MCF 10A (cell line): ENCODE data around the gene WNT3A. TPM values are rescaled to one million over a fixed set of nuclear protein-coding genes. Genes with fewer than 3 reads are reported as not detected.

Experiments
- BruUV-seq: library from RNA; stranded (reverse); fragments of 400-500 nt; replicated peaks from 2 replicates; lab custom pipeline; 2021; lab: Mats Ljungman, UMichigan
- CTCF ChIA-PET: fragments of 300-600 bp; sonication (Branson Sonifier 250); formaldehyde crosslinking; extraction: SDS; loops from one replicate; lab custom pipeline; 2021; ENCODE audit warnings: antibody characterized with exemption, inconsistent platforms; lab: Yijun Ruan, JAX
- POLR2A ChIA-PET: fragments of 300-600, 350-650 bp; sonication (Branson Sonifier 250); formaldehyde crosslinking; extraction: SDS; loops from one replicate; lab custom pipeline; 2020; ENCODE audit warnings: antibody characterized with exemption, inconsistent platforms; lab: Yijun Ruan, JAX
- DNase-seq: peaks from one replicate; pipeline ENCODE4 v3.0.0-alpha.2; 2018; ENCODE audit not compliant: unreplicated experiment
- H3K27ac Mint-ChIP-seq: one replicate; pipeline ENCODE4 v1.8.0; 2022; ENCODE audit warnings: mild to moderate bottlenecking, low read depth, mixed read lengths; ENCODE audit not compliant: unreplicated experiment
- H3K27me3 Mint-ChIP-seq: one replicate; pipeline ENCODE4 v1.8.0; 2022; ENCODE audit warnings: mixed read lengths; ENCODE audit not compliant: insufficient read depth, unreplicated experiment
- H3K36me3 Mint-ChIP-seq: one replicate; pipeline ENCODE4 v1.8.0; 2022; ENCODE audit warnings: mild to moderate bottlenecking, moderate library complexity, mixed read lengths; ENCODE audit not compliant: insufficient read depth, unreplicated experiment
- H3K4me1 Mint-ChIP-seq: one replicate; pipeline ENCODE4 v1.8.0; 2022; ENCODE audit warnings: mixed read lengths; ENCODE audit not compliant: insufficient read depth, unreplicated experiment
- H3K4me3 Mint-ChIP-seq: one replicate; pipeline ENCODE4 v1.8.0; 2022; ENCODE audit warnings: mild to moderate bottlenecking, moderate library complexity, mixed read lengths; ENCODE audit not compliant: unreplicated experiment
- H3K9me3 Mint-ChIP-seq: one replicate; pipeline ENCODE4 v1.8.0; 2022; ENCODE audit warnings: mixed read lengths; ENCODE audit not compliant: unreplicated experiment
- intact Hi-C: fragments of 100-400 bp; cut with micrococcal nuclease; formaldehyde crosslinking; loops from 2 replicates; pipeline ENCODE4 v1.14.1; 2022
- total RNA-seq: library from RNA; stranded (reverse); gene quantifications from 2 replicates; pipeline ENCODE4 v1.2.3, GENCODE V29; 2022
- TF ChIP-seq, protein P1 (sequence below): fragments of 200-600 bp; IDR thresholded peaks from one replicate; pipeline ENCODE4 v1.8.0; 2022; ENCODE audit warnings: antibody characterized with exemption, mild to moderate bottlenecking; ENCODE audit not compliant: unreplicated experiment

The WNT3A gene
- total RNA-seq, 1 experiment from 2014 or later: not detected

DNA sequence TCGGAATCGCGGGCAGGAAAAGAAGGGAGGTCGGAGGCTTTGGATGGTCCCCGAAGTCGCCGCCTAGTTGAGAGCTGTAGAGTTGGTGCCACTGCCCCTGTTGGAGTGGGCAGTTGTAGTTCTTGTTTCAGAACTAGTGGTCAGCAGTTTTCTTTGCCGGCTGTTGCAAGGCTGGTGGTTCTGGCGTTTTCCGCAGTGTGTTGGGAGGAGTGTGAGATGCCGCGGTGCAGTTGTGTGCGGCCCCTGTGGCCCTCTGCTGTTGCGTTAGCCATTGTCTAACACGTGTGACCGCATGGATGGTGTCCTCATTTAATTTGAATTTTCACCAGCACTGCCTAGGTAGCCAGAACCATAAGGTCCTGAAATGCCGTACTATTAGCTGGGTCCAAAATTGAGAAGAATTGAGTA lies 77.1 kb downstream of the WNT3A start:
- CTCF ChIA-PET: interaction anchor here (0.6 to 4.0 kb wide), 9 partner anchors 14 to 1039 kb away, joined by 3 to 42 read pairs (median 6); partner anchors contain the start of genes IBA57, MRPL55 and WNT3A
- intact Hi-C loops: loop anchor here (2.0 kb wide), 1 partner anchor 19 kb away; the partner anchor contains the start of gene C1orf35
- H3K4me1 Mint-ChIP-seq: peaks cover 61% of the 10 kb centered on the region
- TF ChIP-seq, protein P1, sequence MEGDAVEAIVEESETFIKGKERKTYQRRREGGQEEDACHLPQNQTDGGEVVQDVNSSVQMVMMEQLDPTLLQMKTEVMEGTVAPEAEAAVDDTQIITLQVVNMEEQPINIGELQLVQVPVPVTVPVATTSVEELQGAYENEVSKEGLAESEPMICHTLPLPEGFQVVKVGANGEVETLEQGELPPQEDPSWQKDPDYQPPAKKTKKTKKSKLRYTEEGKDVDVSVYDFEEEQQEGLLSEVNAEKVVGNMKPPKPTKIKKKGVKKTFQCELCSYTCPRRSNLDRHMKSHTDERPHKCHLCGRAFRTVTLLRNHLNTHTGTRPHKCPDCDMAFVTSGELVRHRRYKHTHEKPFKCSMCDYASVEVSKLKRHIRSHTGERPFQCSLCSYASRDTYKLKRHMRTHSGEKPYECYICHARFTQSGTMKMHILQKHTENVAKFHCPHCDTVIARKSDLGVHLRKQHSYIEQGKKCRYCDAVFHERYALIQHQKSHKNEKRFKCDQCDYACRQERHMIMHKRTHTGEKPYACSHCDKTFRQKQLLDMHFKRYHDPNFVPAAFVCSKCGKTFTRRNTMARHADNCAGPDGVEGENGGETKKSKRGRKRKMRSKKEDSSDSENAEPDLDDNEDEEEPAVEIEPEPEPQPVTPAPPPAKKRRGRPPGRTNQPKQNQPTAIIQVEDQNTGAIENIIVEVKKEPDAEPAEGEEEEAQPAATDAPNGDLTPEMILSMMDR: no peak
- peaks cover 52% of the 10 kb centered on the region for H3K36me3 Mint-ChIP-seq
- POLR2A ChIA-PET: interaction anchor here (0.7 to 4.9 kb wide), 31 partner anchors 9 to 1145 kb away, joined by 3 to 128 read pairs (median 5); partner anchors contain the start of genes C1orf35, GUK1, IBA57 and MRPL55
- H3K9me3 Mint-ChIP-seq: no peaks in the 10 kb centered on the region
- H3K27me3 Mint-ChIP-seq: no peaks in the 10 kb centered on the region
- peak overlapping the region; percentile 97 for H3K27ac Mint-ChIP-seq
- peak overlapping the region; percentile 98 for H3K4me3 Mint-ChIP-seq
- BruUV-seq: TSS peak; percentile 28
- peak; percentile 54 for DNase-seq

DNA sequence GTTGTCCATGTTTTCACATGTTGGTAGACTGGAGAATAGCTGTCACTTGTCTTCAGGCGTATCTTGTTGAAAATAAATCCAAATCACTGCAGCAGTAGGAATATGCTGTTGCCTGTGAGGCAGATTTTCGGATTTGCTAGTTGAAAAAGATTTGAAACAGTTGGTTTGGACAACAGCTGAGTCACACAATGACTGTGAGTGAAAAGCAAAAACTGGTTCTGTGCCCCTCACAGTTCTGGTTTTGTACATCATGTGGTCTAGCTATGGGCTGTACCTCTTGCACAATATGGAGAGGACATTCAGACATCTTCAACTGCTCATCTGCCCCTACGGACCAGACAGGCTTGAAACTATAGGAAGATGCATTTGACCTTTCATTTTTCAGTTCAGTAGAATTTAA lies 77.5 kb downstream of the WNT3A start:
- peak overlapping the region; percentile 98 for H3K4me3 Mint-ChIP-seq
- H3K27me3 Mint-ChIP-seq: no peaks in the 10 kb centered on the region
- CTCF ChIA-PET: interaction anchor here (0.6 to 4.0 kb wide), 9 partner anchors 13 to 1039 kb away, joined by 3 to 42 read pairs (median 6); partner anchors contain the start of genes IBA57, MRPL55 and WNT3A
- POLR2A ChIA-PET: interaction anchor here (0.6 to 4.9 kb wide), 29 partner anchors 9 to 1145 kb away, joined by 3 to 128 read pairs (median 5); partner anchors contain the start of genes C1orf35, GUK1, IBA57 and MRPL55
- peak; percentile 87 for DNase-seq
- TF ChIP-seq, protein P1: no peak
- intact Hi-C loops: loop anchor here (2.0 kb wide), 1 partner anchor 18 kb away; the partner anchor contains the start of gene C1orf35
- no TSS peak for BruUV-seq
- peaks cover 63% of the 10 kb centered on the region for H3K4me1 Mint-ChIP-seq
- no peaks in the 10 kb centered on the region for H3K9me3 Mint-ChIP-seq
- peak overlapping the region; percentile 97 for H3K27ac Mint-ChIP-seq
- H3K36me3 Mint-ChIP-seq: peaks cover 57% of the 10 kb centered on the region

DNA sequence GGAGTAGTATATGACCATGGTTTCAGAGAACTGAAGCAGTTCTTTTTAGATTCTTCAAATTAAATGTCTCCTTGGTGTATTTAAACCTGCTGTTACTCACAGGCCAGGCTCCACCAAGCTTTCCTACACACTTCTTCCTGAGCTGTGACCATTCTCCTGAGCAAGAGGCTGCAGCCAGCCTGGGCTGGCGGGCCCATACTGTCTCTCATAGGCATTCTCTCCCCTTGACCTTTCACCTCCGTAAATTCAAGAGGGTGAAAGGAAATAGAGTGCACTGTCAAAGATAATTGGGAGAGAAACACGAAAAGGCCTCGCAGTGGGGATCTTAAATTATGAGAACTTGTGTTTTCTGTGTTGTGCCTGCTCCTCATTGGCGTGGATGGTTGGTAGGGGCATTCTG lies 78.0 kb downstream of the WNT3A start:
- peaks cover 59% of the 10 kb centered on the region for H3K36me3 Mint-ChIP-seq
- BruUV-seq: no TSS peak
- intact Hi-C loops: loop anchor here (2.0 to 5.0 kb wide), 2 partner anchors 18 to 137 kb away; partner anchors contain the start of genes C1orf35 and WNT9A
- H3K9me3 Mint-ChIP-seq: no peaks in the 10 kb centered on the region
- H3K27me3 Mint-ChIP-seq: no peaks in the 10 kb centered on the region
- ChIA-PET POLR2A (interaction anchor here (0.6 to 7.9 kb wide), 25 partner anchors 8 to 1144 kb away, joined by 3 to 128 read pairs (median 8); partner anchors contain the start of genes C1orf35, GUK1, IBA57 and MRPL55), CTCF (interaction anchor here (0.7 to 4.0 kb wide), 7 partner anchors 13 to 183 kb away, joined by 3 to 42 read pairs (median 6); partner anchors contain the start of genes IBA57, MRPL55 and WNT3A)
- DNase-seq: no peak
- peak overlapping the region; percentile 98 for H3K4me3 Mint-ChIP-seq
- TF ChIP-seq, protein P1: no peak
- H3K27ac Mint-ChIP-seq: peak overlapping the region; percentile 97
- peaks cover 67% of the 10 kb centered on the region for H3K4me1 Mint-ChIP-seq

DNA sequence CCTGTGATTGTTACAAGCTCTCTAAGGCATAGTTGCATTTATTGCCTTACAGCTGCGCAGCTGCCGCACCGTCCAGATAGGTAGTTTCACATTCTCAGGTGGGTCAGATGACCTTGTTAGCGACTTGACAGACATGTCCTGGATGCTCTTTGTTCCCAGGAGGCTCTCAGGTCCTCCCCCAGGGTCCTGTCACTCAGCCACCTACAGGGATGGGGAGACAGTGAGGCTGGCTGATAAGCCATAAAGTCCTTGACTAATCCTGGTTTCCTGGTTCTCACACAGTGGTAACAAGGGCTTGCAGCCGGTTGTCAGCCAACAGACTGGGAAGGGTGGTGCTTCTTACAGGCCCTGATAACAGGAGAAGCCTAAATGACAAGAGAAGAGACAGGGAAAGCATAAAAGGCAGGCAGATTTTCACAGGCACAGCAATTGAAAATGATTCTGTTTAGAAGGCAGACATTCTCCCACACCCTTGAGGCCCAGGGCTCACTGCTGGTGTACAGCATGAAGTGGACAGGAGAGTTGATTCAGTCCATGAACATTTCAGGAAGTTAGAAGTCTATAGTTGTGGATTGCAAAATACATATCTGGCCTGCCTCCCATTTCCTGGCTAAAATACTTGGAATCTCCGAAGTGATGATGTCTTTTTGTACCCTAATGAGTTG lies 78.6 kb downstream of the WNT3A start:
- TF ChIP-seq, protein P1: no peak
- no TSS peak for BruUV-seq
- ChIA-PET POLR2A (interaction anchor here (0.6 to 7.9 kb wide), 12 partner anchors 7 to 137 kb away, joined by 3 to 128 read pairs (median 37); partner anchors contain the start of genes C1orf35, GUK1, IBA57 and MRPL55), CTCF (interaction anchor here (0.7 to 4.0 kb wide), 7 partner anchors 12 to 184 kb away, joined by 3 to 42 read pairs (median 6); partner anchors contain the start of genes IBA57, MRPL55 and WNT3A)
- peak; percentile 85 for DNase-seq
- Mint-ChIP-seq H3K9me3 (no peaks in the 10 kb centered on the region), H3K27me3 (no peaks in the 10 kb centered on the region), H3K36me3 (peaks cover 63% of the 10 kb centered on the region), H3K27ac (peak overlapping the region; percentile 97), H3K4me1 (peaks cover 73% of the 10 kb centered on the region), H3K4me3 (peak overlapping the region; percentile 98)
- intact Hi-C loops: loop anchor here (2.0 to 5.0 kb wide), 2 partner anchors 17 to 138 kb away; partner anchors contain the start of genes C1orf35 and WNT9A
